Nephron (organoid): ENCODE results near the gene ATXN7L1.

Experiments
- H3K27ac Mint-ChIP-seq, 3 experiments: 2 replicates each; pipeline ENCODE4 v1.8.0; 2020; ENCODE audit warnings: mixed read lengths in 3 of 3, mild to moderate bottlenecking in 2 of 3, moderate library complexity in 1 of 3
- H3K27me3 Mint-ChIP-seq: 2 replicates; pipeline ENCODE4 v1.8.0; 2021; ENCODE audit warnings: low read depth, mild to moderate bottlenecking, moderate library complexity, mixed read lengths
- H3K36me3 Mint-ChIP-seq: 2 replicates; pipeline ENCODE4 v1.8.0; 2020; ENCODE audit warnings: low read depth, mixed read lengths
- H3K4me1 Mint-ChIP-seq: 2 replicates; pipeline ENCODE4 v1.8.0; 2020; ENCODE audit warnings: mixed read lengths
- H3K4me3 Mint-ChIP-seq, 3 experiments: 2 replicates each; pipeline ENCODE4 v1.8.0; 2020; ENCODE audit warnings: mild to moderate bottlenecking in 3 of 3, mixed read lengths in 3 of 3, moderate library complexity in 2 of 3
- H3K9me3 Mint-ChIP-seq: 2 replicates; pipeline ENCODE4 v1.8.0; 2020; ENCODE audit warnings: mixed read lengths
- CTCF ChIP-seq, 3 experiments: fragments of 200-600 bp; sonication (generic); IDR thresholded peaks; one replicate each; pipeline ENCODE4 v1.5.0; 2021; ENCODE audit warnings: antibody characterized with exemption in 3 of 3; ENCODE audit not compliant: unreplicated experiment in 3 of 3

The ATXN7L1 gene

GRCh38 chr7:105707381-105707780 lies 169.0 kb downstream of the ATXN7L1 start:
- no peaks in the 10 kb centered on the region for H3K27me3 Mint-ChIP-seq
- peaks cover 46% of the 10 kb centered on the region for H3K36me3 Mint-ChIP-seq
- H3K4me1 Mint-ChIP-seq, result no peaks in the 10 kb centered on the region
- TF ChIP-seq CTCF (IDR thresholded peaks at IDR 0.05; ENCODE audit: unreplicated experiment in 3 of 3), result no peak
- H3K27ac Mint-ChIP-seq, result no peak overlapping the region
- no peak overlapping the region for H3K4me3 Mint-ChIP-seq
- H3K9me3 Mint-ChIP-seq, result peaks cover 19% of the 10 kb centered on the region

GRCh38 chr7:105705427-105705826 lies 171.0 kb downstream of the ATXN7L1 start:
- Mint-ChIP-seq H3K27me3 (no peaks in the 10 kb centered on the region), H3K27ac (no peak overlapping the region), H3K9me3 (peaks cover 4% of the 10 kb centered on the region), H3K4me1 (no peaks in the 10 kb centered on the region), H3K4me3 (no peak overlapping the region), H3K36me3 (peaks cover 35% of the 10 kb centered on the region)
- no peak for TF ChIP-seq CTCF (IDR thresholded peaks at IDR 0.05; ENCODE audit: unreplicated experiment in 3 of 3)

GRCh38 chr7:105703207-105703930 lies 173.0 kb downstream of the ATXN7L1 start:
- TF ChIP-seq CTCF (IDR thresholded peaks at IDR 0.05; ENCODE audit: unreplicated experiment in 3 of 3), result no peak

GRCh38 chr7:105699568-105700236 lies 176.7 kb downstream of the ATXN7L1 start:
- Mint-ChIP-seq H3K4me1 (no peaks in the 10 kb centered on the region), H3K27ac (no peak overlapping the region), H3K27me3 (peaks cover 5% of the 10 kb centered on the region), H3K9me3 (peaks cover 2% of the 10 kb centered on the region), H3K4me3 (no peak overlapping the region), H3K36me3 (peaks cover 24% of the 10 kb centered on the region)
- TF ChIP-seq CTCF (IDR thresholded peaks at IDR 0.05; ENCODE audit: unreplicated experiment in 3 of 3), result no peak

More at GRCh38 chr7:105703207-105703930, 173.0 kb downstream of the ATXN7L1 start:
- Mint-ChIP-seq H3K4me1 (no peaks in the 10 kb centered on the region), H3K9me3 (no peaks in the 10 kb centered on the region), H3K27ac (no peak overlapping the region), H3K27me3 (no peaks in the 10 kb centered on the region), H3K4me3 (no peak overlapping the region), H3K36me3 (peaks cover 29% of the 10 kb centered on the region)

- TF ChIP-seq CTCF (IDR thresholded peaks at IDR 0.05; ENCODE audit: unreplicated experiment in 3 of 3), result no peak
- Mint-ChIP-seq H3K4me3 (no peak overlapping the region), H3K4me1 (no peaks in the 10 kb centered on the region), H3K9me3 (peaks cover 2% of the 10 kb centered on the region), H3K27me3 (peaks cover 8% of the 10 kb centered on the region), H3K27ac (no peak overlapping the region), H3K36me3 (peaks cover 27% of the 10 kb centered on the region)
Measured at GRCh38 chr7:105698531-105698930, 177.9 kb downstream of the ATXN7L1 start.
